Panc1 (cell line): ENCODE results near the gene TMEM161B.

ENCODE experiments used
- POLR2AphosphoS5 ChIP-seq: IDR thresholded peaks from 2 replicates; pipeline ENCODE4 v1.6.1; 2012; ENCODE audit warnings: mild to moderate bottlenecking, low read depth, low read length, moderate library complexity
- TCF7L2 ChIP-seq: IDR thresholded peaks from 2 replicates; pipeline ENCODE4 v1.6.1; 2011; ENCODE audit warnings: mild to moderate bottlenecking, low read depth, low read length, inconsistent platforms
- TF ChIP-seq, protein P1 (sequence below): fragments of 450-650 bp; IDR thresholded peaks from 2 replicates; pipeline ENCODE4 v1.5.1; 2017; ENCODE audit warnings: mild to moderate bottlenecking

DNA sequence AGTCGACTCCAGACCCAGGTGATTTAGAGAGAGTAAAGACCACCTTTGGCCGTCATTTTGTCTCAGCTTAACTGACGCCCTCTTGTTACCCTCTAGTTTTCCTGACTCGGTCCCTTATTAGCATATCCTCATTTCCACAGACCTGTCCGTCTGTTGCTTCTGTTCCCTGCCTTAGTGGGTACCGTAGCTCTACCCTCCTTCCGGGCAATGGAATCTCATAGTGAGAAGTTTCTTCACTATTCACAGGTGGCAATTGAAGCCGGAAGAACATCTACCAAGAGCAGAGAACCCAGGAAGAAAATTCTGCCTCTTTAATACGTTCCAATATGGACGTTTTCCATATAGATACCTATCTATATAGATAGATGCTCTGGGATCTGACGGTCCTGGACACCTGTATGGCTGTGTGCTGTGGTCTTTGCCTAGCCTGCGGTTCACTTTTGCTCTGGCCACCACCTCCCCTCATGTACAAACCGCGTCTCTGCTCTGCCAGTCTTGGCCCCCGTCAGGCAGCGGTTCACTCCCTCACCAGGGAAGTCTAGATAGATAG is 652 bp upstream of the TMEM161B start:
- TF ChIP-seq, protein P1, sequence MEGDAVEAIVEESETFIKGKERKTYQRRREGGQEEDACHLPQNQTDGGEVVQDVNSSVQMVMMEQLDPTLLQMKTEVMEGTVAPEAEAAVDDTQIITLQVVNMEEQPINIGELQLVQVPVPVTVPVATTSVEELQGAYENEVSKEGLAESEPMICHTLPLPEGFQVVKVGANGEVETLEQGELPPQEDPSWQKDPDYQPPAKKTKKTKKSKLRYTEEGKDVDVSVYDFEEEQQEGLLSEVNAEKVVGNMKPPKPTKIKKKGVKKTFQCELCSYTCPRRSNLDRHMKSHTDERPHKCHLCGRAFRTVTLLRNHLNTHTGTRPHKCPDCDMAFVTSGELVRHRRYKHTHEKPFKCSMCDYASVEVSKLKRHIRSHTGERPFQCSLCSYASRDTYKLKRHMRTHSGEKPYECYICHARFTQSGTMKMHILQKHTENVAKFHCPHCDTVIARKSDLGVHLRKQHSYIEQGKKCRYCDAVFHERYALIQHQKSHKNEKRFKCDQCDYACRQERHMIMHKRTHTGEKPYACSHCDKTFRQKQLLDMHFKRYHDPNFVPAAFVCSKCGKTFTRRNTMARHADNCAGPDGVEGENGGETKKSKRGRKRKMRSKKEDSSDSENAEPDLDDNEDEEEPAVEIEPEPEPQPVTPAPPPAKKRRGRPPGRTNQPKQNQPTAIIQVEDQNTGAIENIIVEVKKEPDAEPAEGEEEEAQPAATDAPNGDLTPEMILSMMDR, result no peak
- TF ChIP-seq POLR2AphosphoS5, result no peak
- no peak for TF ChIP-seq TCF7L2
